ENCODE data around the gene SHISAL2B. TPM values are rescaled to one million over a fixed set of nuclear protein-coding genes. Genes with fewer than 3 reads are reported as not detected.
"Not testable (repeated sequence)": the region's sequence is repeated elsewhere in the genome, so short reads cannot be mapped to it uniquely, and the experiment has no call there.

Gene SHISAL2B
- total RNA-seq, 1 donor from 2014 or later, result not detected

GRCh38 chr5:64654561-64654938 lies 35.8 kb upstream of the SHISAL2B start:
- TF ChIP-seq POLR2AphosphoS5 (IDR thresholded peaks at IDR 0.05; ENCODE audit: insufficient read depth in 1 of 2, low read depth in 1 of 2), result no peak
- TF ChIP-seq, protein P1, sequence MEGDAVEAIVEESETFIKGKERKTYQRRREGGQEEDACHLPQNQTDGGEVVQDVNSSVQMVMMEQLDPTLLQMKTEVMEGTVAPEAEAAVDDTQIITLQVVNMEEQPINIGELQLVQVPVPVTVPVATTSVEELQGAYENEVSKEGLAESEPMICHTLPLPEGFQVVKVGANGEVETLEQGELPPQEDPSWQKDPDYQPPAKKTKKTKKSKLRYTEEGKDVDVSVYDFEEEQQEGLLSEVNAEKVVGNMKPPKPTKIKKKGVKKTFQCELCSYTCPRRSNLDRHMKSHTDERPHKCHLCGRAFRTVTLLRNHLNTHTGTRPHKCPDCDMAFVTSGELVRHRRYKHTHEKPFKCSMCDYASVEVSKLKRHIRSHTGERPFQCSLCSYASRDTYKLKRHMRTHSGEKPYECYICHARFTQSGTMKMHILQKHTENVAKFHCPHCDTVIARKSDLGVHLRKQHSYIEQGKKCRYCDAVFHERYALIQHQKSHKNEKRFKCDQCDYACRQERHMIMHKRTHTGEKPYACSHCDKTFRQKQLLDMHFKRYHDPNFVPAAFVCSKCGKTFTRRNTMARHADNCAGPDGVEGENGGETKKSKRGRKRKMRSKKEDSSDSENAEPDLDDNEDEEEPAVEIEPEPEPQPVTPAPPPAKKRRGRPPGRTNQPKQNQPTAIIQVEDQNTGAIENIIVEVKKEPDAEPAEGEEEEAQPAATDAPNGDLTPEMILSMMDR (IDR thresholded peaks at IDR 0.05), result no peak
- TF ChIP-seq POLR2A (IDR thresholded peaks at IDR 0.05), result no peak
- no peaks in the 10 kb centered on the region for H3K4me1 ChIP-seq
- no peak overlapping the region for H3K4me3 ChIP-seq
- H3K27ac ChIP-seq, result no peak overlapping the region
- H3K9me3 ChIP-seq, result no peaks in the 10 kb centered on the region
- intact Hi-C loops (cut with DNase I), result no loop called here
- no peak for DNase-seq (ENCODE audit: extremely low spot score in 2 of 2)
- no peaks in the 10 kb centered on the region for H3K36me3 ChIP-seq
- no peaks in the 10 kb centered on the region for H3K27me3 ChIP-seq

- no peaks in the 10 kb centered on the region for H3K4me1 ChIP-seq
- no peaks in the 10 kb centered on the region for H3K9me3 ChIP-seq
- no peak overlapping the region for H3K27ac ChIP-seq
- intact Hi-C loops (cut with DNase I), result no loop called here
- no peak for TF ChIP-seq POLR2AphosphoS5 (IDR thresholded peaks at IDR 0.05; ENCODE audit: insufficient read depth in 1 of 2, low read depth in 1 of 2)
- no peak overlapping the region for H3K4me3 ChIP-seq
- H3K36me3 ChIP-seq, result no peaks in the 10 kb centered on the region
- no peaks in the 10 kb centered on the region for H3K27me3 ChIP-seq
- no peak for DNase-seq (ENCODE audit: extremely low spot score in 2 of 2)
Observed at GRCh38 chr5:64655596-64655995, 34.7 kb upstream of the SHISAL2B start.

DNA sequence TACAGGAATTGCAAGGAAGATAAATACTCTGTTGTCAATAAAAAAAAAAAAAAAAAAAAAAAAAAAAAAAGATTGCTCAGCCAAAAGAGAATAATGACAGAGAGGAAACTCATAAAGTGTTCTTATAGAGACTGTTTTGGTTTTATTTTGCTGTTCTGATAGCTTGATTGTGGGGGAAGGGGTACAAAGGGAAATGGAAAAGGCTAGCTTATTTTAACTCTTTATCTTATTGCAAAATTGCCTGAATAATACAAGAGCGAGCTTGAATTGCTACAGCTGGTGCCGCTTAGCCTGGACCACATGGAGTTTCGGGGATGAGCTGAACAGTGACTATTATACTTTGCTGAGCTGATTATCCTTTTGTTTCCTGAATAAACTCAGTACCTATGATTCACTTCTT lies 31.0 kb upstream of the SHISAL2B start:
- TF ChIP-seq, protein P1 (IDR thresholded peaks at IDR 0.05), result no peak
- no peak for TF ChIP-seq POLR2AphosphoS5 (IDR thresholded peaks at IDR 0.05; ENCODE audit: insufficient read depth in 1 of 2, low read depth in 1 of 2)
- TF ChIP-seq POLR2A (IDR thresholded peaks at IDR 0.05), result no peak
- intact Hi-C loops (cut with DNase I), result no loop called here
- no peaks in the 10 kb centered on the region for H3K9me3 ChIP-seq
- no peak for DNase-seq (ENCODE audit: extremely low spot score in 2 of 2)
- no peaks in the 10 kb centered on the region for H3K27me3 ChIP-seq
- no peaks in the 10 kb centered on the region for H3K36me3 ChIP-seq
- no peak overlapping the region for H3K4me3 ChIP-seq
- H3K4me1 ChIP-seq, result no peaks in the 10 kb centered on the region
- H3K27ac ChIP-seq, result no peak overlapping the region

DNA sequence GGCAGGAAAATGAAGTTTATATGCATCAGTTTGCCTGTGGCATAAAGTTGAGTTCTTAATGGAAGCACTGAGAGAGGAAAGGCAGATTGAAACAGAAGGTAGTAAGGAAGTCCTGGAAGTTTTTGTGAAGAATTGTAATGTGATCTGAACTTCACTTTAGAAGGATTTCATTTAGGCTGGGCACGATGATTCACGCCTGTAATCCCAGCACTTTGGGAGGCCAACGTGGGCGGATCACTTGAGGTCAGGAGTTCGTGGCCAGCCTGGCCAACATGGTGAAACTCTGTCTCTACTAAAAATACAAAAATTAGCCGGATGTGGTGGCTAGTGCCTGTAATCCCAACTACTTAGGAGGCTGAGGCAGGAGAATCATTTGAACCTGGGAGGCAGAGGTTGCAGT lies 27.1 kb upstream of the SHISAL2B start:
- H3K9me3 ChIP-seq; H3K27me3 ChIP-seq; DNase-seq (ENCODE audit: extremely low spot score in 2 of 2); H3K36me3 ChIP-seq; H3K4me3 ChIP-seq; intact Hi-C loops (cut with DNase I); H3K4me1 ChIP-seq; H3K27ac ChIP-seq: not testable (repeated sequence)

DNA sequence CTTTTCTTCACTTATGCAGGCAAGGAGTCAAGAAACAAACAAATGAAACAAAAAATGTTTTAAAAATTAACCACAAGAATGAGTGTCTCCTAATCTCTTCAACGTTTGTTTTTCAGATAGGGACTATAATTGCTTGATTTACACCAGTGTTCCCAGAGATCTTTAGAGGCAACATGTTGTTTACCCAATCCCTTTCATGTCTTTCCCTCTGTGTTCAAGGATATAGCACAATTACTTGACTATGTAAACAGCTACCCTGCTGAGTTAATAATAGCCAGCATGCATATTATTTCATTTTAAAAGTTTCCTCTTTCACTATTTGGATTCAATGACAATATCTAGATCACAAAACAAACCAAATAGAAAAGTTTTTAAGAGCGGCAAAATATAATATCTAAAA lies 25.1 kb upstream of the SHISAL2B start:
- TF ChIP-seq, protein P1 (IDR thresholded peaks at IDR 0.05), result no peak
- TF ChIP-seq POLR2A (IDR thresholded peaks at IDR 0.05), result no peak
- TF ChIP-seq POLR2AphosphoS5 (IDR thresholded peaks at IDR 0.05; ENCODE audit: insufficient read depth in 1 of 2, low read depth in 1 of 2), result no peak
- H3K36me3 ChIP-seq, result no peaks in the 10 kb centered on the region
- H3K27me3 ChIP-seq, result no peaks in the 10 kb centered on the region
- H3K9me3 ChIP-seq, result no peaks in the 10 kb centered on the region
- H3K4me1 ChIP-seq, result no peaks in the 10 kb centered on the region
- intact Hi-C loops (cut with DNase I), result no loop called here
- no peak for DNase-seq (ENCODE audit: extremely low spot score in 2 of 2)
- H3K27ac ChIP-seq, result no peak overlapping the region
- no peak overlapping the region for H3K4me3 ChIP-seq

DNA sequence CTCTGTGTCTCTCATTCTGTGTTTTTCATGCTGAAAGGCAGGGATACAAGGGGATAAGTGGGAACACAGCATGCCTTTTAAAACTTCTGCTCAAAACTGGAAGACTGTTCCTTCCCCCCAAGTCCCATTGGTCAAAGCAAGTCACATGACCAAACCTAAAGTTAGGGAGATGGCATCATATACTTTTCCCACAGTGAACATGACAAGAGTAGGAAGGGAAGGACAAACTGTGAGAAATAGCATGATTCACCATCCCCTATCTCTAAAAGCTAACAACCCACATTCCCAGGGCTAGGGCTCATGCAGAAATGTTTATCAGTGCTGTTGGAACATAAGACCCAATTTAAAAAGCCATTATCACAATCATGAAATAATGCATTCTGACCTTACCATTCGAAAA lies 24.2 kb upstream of the SHISAL2B start:
- Histone ChIP-seq H3K4me3 (no peak overlapping the region), H3K27ac (no peak overlapping the region), H3K4me1 (no peaks in the 10 kb centered on the region), H3K36me3 (no peaks in the 10 kb centered on the region), H3K9me3 (no peaks in the 10 kb centered on the region), H3K27me3 (no peaks in the 10 kb centered on the region)
- DNase-seq (ENCODE audit: extremely low spot score in 2 of 2), result no peak
- no peak for TF ChIP-seq POLR2AphosphoS5 (IDR thresholded peaks at IDR 0.05; ENCODE audit: insufficient read depth in 1 of 2, low read depth in 1 of 2)
- TF ChIP-seq, protein P1 (IDR thresholded peaks at IDR 0.05), result no peak
- no peak for TF ChIP-seq POLR2A (IDR thresholded peaks at IDR 0.05)
- intact Hi-C loops (cut with DNase I), result no loop called here
